Fibroblast of skin of left biceps (primary cell): Measurements from ENCODE around the gene CAPN6.
A peak's percentile ranks its signal among the peaks of the same experiment; 100 is the strongest.

Experiments used
- DNase-seq, 2 experiments: peaks; one replicate each; pipeline ENCODE4 v3.0.0-alpha.2; 2013; ENCODE audit warnings: low read depth in 2 of 2

CAPN6 gene, protein sequence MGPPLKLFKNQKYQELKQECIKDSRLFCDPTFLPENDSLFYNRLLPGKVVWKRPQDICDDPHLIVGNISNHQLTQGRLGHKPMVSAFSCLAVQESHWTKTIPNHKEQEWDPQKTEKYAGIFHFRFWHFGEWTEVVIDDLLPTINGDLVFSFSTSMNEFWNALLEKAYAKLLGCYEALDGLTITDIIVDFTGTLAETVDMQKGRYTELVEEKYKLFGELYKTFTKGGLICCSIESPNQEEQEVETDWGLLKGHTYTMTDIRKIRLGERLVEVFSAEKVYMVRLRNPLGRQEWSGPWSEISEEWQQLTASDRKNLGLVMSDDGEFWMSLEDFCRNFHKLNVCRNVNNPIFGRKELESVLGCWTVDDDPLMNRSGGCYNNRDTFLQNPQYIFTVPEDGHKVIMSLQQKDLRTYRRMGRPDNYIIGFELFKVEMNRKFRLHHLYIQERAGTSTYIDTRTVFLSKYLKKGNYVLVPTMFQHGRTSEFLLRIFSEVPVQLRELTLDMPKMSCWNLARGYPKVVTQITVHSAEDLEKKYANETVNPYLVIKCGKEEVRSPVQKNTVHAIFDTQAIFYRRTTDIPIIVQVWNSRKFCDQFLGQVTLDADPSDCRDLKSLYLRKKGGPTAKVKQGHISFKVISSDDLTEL

DNA sequence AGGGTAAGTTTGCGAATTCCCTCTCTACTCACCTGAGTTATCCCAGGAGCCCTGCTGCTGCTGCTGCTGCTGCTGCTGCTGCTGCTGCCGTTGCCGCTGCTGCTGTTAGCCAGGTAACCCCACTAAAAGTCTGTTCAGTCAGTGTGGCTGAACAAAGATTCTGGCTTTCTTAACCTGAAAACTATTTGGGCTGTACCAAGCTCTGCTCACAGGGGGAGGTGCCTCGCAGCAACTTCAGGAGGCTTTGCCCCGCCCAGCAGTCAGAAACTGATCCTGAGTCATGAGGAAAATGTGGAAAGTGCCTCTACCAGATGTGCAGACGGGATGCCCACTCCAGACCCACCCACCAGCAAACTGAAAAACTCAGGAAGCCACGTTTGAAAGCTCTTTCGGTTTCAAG is at the start of gene CAPN6:
Gene CAPN6 (minus strand): TSS at position 145 of the 400 bp plus-strand sequence. CDS start 6,547 bp downstream, outside the sequence.
- no peak for DNase-seq

DNA sequence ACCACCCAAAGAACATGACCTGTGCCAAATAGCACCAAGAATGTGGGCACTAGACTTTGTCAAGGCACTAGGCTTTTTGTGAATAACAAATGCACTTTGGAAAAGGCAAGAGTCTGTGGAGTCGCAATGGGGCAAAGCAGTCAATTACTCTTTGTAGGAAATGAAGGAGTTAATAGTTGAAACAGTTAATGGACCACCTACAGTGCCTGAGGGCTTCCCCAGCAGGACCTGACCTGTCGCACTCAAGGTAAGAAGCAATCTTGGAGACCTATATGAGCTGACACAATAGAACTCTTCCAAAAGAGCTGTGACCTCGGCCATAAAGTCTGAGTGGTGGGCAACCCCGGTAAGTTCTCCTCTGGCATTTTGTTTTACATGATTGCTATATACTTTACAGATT is 49.2 kb upstream of the CAPN6 start:
- no peak for DNase-seq

DNA sequence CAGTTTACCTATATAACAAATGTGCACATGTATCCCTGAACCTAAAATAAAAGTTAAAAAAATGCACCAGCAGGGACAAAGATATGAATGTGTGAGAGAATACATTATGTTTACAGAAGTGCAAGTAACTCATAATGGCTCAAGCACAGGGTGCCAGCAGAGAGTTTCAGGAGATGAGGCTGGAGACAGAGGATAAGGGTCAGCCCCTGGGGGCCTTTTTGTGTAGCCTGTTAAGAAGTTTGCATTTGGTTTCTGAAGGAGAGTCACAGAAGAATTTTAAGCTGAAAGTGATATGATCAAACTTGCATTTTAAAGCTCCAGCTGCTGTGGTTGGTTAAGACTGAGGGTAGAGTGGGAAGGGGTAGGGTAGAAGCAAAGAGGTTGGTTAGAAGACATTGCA is 48.6 kb upstream of the CAPN6 start:
- no peak for DNase-seq

GRCh38 chrX:111309083-111309482 is 38.8 kb upstream of the CAPN6 start:
- DNase-seq = no peak

DNA sequence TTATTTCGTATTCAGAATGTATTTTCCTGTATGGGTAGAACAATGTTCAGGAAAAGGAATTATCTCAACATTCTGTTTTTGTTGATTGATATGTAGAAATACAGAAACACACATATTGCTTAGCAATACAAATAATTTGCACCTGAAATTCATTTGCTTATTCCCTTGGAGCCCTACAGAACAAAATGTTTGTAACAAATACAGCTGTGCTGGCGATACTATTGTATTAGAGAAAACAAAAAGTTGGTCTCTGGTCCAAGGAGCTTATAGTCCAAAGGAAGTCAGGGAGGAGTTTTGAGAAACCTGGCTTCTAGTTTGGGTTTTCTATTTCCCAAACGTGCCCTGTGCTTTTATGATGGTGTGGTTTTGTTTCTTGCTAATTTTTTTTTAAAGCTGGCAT is 37.8 kb upstream of the CAPN6 start:
- no peak for DNase-seq

- no peak for DNase-seq
Observed at GRCh38 chrX:111302284-111302683, 32.0 kb upstream of the CAPN6 start.

DNA sequence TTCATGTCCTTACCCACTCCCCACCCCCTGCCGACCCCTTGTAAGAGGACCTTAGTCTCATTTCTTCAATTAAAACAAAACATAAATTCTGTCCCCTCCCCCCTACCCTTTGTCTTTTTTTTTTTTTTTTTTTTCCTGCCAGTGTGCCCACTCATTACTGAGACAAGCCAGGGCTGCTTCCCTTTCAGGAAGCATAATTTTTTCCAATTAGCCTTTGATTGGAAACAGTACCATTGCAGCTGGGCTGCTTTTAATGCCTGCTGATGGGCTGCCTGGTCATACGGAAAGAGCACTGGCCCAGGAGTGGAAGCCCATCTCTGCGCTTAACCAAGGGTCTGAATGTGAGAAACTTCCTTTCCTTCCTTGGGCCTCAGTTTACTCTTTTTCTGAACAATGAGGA is 18.6 kb upstream of the CAPN6 start:
- DNase-seq = no peak

DNA sequence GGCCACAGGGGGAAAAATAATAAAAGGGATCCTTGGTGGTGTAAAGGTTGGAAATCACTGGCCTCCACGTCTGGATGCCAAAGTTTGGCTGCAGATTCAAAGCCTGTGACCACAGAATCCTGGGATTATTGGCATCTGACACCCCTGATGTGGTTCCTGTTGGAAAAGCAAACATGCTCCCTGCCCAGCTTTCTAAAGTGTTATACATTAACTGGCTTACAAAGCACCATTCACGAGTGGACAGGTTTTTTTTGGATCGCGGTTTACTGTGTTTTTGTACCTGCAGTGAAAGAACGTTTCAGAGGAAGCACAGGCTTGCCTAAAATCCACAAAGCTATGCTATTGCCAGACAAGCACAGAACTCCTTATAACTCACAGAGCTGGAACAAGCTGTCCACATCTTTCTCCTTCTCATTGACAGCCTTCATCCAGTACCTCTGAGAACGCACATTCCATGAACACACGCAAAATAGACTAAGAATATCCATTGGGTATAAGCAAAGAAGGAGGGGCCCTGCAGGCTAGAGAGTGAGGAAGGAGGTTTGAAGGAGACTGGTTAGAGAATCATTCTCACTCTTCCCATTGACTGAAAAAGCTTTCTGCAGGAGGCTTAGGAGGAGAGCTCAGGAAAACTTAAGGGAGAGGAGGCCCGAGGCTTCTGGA is 14.5 kb upstream of the CAPN6 start:
- no peak for DNase-seq

DNA sequence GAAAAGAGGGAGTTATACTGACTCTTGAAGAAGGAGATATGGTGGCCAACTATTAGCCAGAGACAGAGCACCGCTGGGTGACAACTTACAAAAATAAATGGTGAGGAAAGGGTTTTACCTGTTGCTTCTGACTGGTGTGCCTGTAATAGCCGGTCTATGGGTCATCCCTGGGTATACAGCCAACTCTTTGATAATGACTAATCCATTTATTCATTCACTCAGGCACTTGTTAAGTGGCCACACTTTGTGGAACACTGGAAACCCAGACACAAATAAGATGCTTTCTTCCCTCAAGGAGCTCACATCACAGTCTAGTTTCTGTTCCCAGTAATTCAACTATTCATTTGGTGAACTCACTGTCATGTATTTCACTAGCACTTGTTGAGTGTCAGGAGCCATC is 13.2 kb upstream of the CAPN6 start:
- no peak for DNase-seq

- no peak for DNase-seq
Observed at GRCh38 chrX:111282991-111283390, 12.7 kb upstream of the CAPN6 start.

- no peak for DNase-seq
Observed at GRCh38 chrX:111282139-111282538, 11.9 kb upstream of the CAPN6 start.

GRCh38 chrX:111268506-111268905 is 1.8 kb downstream of the CAPN6 start:
- no peak for DNase-seq

DNA sequence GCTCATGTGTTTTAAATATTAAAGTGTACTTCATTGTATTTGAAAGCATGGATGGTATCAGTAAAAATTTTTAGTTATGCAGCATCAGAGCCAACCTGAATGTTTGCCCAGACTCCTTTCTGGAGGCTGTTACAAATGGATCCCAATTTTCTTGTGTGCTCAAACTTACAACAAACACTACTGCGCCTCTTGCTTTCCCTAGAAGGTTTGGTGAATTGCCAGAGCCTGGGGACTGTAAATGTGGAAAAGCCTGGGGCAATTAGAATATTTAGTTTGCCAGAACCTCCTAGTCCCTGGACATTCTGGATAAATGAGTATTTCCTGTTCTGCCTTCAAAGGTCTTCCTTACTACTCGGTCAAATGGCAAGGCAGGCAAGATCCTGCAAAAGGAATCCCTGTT is 4.8 kb downstream of the CAPN6 start:
- no peak for DNase-seq

DNA sequence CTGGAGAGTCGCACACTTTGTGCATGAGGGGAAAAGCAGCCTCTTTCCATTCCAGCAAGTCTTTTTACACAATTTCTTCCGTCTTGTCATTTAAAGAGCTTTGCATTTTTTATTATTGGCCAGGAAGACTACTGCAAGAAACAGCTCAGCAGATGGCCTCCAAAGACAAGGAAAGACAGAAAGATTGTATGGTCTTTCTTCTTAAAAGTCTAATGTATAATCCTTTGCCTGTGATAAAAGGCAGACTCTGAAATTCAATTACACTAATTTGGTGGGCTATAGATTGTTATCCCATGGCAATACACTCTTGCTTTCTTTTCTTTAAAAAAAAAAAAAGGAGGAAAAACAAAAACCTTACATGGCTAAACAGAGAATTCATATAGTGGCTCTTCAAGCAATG is 5.9 kb downstream of the CAPN6 start:
- no peak for DNase-seq

- no peak for DNase-seq
Observed at GRCh38 chrX:111262086-111262485, 8.2 kb downstream of the CAPN6 start.

DNA sequence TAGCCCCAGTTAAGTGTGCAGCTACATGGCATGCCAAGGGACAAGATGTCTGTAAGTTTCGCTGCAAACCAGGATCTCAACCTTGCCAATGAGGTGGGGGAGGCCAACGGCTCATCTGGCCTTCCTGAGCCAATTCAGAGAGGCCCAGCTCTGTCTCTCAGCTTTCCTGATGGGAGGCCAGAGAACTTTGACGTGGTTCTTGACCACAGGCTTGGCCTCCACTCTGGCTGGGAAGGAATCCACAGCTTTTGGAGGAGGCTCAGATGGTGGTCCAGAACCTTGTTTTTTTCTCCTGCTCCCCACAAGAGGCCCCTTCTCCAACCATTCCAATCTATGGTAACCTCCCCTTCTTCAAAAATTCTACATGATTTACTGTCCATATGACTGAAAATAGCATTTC is 9.8 kb downstream of the CAPN6 start:
- no peak for DNase-seq

DNA sequence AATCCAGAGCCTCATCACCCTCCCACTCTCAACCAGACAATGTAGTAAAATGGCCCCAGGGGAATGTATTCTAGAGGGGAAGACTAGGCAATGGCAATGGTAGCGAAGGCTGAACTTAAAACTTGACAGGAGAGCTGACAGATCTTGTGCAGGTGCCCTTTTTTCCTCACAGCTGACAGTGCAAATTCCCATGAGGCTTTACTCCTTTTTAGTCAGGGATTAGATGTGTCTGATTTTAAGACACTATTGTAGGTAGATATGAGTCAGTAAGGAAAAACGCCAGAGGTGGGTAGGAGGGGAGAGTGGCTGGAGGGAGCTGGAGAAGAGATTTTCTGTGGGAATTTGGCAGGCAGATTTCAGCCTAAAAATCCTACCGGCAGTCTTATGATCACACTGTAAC is 10.7 kb downstream of the CAPN6 start:
- DNase-seq = no peak

- no peak for DNase-seq
Observed at GRCh38 chrX:111257733-111258132, 12.6 kb downstream of the CAPN6 start.

GRCh38 chrX:111254896-111255693 is 15.2 kb downstream of the CAPN6 start:
- no peak for DNase-seq

- DNase-seq = peak in 1 of 2 experiments; percentile 1
Observed at GRCh38 chrX:111244235-111244750, 26.0 kb downstream of the CAPN6 start.

- DNase-seq = no peak
Observed at GRCh38 chrX:111216293-111216801, 53.9 kb downstream of the CAPN6 start.

- no peak for DNase-seq
Observed at GRCh38 chrX:111207851-111208250, 62.4 kb downstream of the CAPN6 start.
